Liver (tissue), 9 donors: Measurements from ENCODE around the gene PLA1A. TPM values are rescaled to one million over a fixed set of nuclear protein-coding genes. Genes with fewer than 3 reads are reported as not detected.

Experiments used
- DNase-seq: peaks from one replicate; pipeline ENCODE4 v3.0.0-alpha.2; 2017; ENCODE audit warnings: low spot score
- H3K27ac ChIP-seq, 2 donors: one replicate each; pipeline ENCODE4 v1.7.0; 2013; ENCODE audit warnings: inconsistent platforms in 2 of 2, low read length in 2 of 2, control low read depth in 1 of 2, low read depth in 1 of 2, mild to moderate bottlenecking in 1 of 2
- H3K27me3 ChIP-seq, 4 donors: one replicate each; pipeline versions ENCODE4 v1.6.1 to v1.7.0; 2013; ENCODE audit warnings: low read length in 3 of 4, inconsistent platforms in 1 of 4, mild to moderate bottlenecking in 1 of 4, moderate library complexity in 1 of 4; ENCODE audit not compliant: control insufficient read depth in 4 of 4, insufficient read depth in 4 of 4
- H3K36me3 ChIP-seq, 4 donors: one replicate each; pipeline versions ENCODE4 v1.6.1 to v1.7.0; 2013; ENCODE audit warnings: low read length in 3 of 4, mild to moderate bottlenecking in 3 of 4, low read depth in 1 of 4, moderate library complexity in 1 of 4; ENCODE audit not compliant: control insufficient read depth in 4 of 4, insufficient read depth in 3 of 4
- H3K4me1 ChIP-seq, 4 donors: one replicate each; pipeline versions ENCODE4 v1.6.1 to v1.7.0; 2013; ENCODE audit warnings: low read length in 3 of 4, mild to moderate bottlenecking in 3 of 4, moderate library complexity in 1 of 4; ENCODE audit not compliant: control insufficient read depth in 4 of 4, insufficient read depth in 4 of 4
- H3K4me3 ChIP-seq, 3 donors: one replicate each; pipeline versions ENCODE4 v1.6.1 to v1.7.0; 2013; ENCODE audit warnings: low read length in 3 of 3, control low read depth in 1 of 3, low read depth in 1 of 3, mild to moderate bottlenecking in 1 of 3
- H3K9ac ChIP-seq, 2 donors: one replicate each; pipeline ENCODE4 v1.7.0; 2013; ENCODE audit warnings: low read length in 2 of 2, mild to moderate bottlenecking in 2 of 2, moderate library complexity in 2 of 2, control low read depth in 1 of 2, low read depth in 1 of 2
- H3K9me3 ChIP-seq, 4 donors: one replicate each; pipeline versions ENCODE4 v1.6.1 to v1.7.0; 2013; ENCODE audit warnings: low read length in 3 of 4; ENCODE audit not compliant: control insufficient read depth in 4 of 4
- EGR1 ChIP-seq, 2 donors: IDR thresholded peaks; 2 replicates each; pipeline ENCODE4 v1.6.1; 2016 to 2018; ENCODE audit warnings: antibody characterized with exemption in 2 of 2, low read depth in 2 of 2
- FOXA1 ChIP-seq: IDR thresholded peaks from 2 replicates; pipeline ENCODE4 v1.6.1; 2016; ENCODE audit warnings: antibody characterized with exemption
- FOXA2 ChIP-seq: IDR thresholded peaks from 2 replicates; pipeline ENCODE4 v1.6.1; 2016; ENCODE audit warnings: antibody characterized with exemption
- GABPA ChIP-seq, 2 donors: IDR thresholded peaks in 1 of 2; conservative IDR thresholded peaks in 1 of 2; 2 replicates each; pipeline ENCODE4 v1.6.1; 2016; ENCODE audit warnings: antibody characterized with exemption in 2 of 2, mild to moderate bottlenecking in 1 of 2, moderate library complexity in 1 of 2
- HNF4A ChIP-seq, 2 donors: conservative IDR thresholded peaks; 2 replicates each; pipeline ENCODE4 v1.6.1; 2016; ENCODE audit warnings: antibody characterized with exemption in 2 of 2, mild to moderate bottlenecking in 2 of 2
- HNF4G ChIP-seq: IDR thresholded peaks from 2 replicates; pipeline ENCODE4 v1.6.1; 2016; ENCODE audit warnings: antibody characterized with exemption
- JUND ChIP-seq, 2 donors: IDR thresholded peaks; 2 replicates each; pipeline ENCODE4 v1.6.1; 2016; ENCODE audit warnings: antibody characterized with exemption in 2 of 2
- NR2F2 ChIP-seq: IDR thresholded peaks from 2 replicates; pipeline ENCODE4 v1.6.1; 2016; ENCODE audit warnings: antibody characterized with exemption
- RAD21 ChIP-seq, 2 donors: IDR thresholded peaks; 2 replicates each; pipeline ENCODE4 v1.6.1; 2016; ENCODE audit warnings: antibody characterized with exemption in 2 of 2, mild to moderate bottlenecking in 2 of 2
- RXRA ChIP-seq, 2 donors: IDR thresholded peaks; 2 replicates each; pipeline ENCODE4 v1.6.1; 2017 to 2018; ENCODE audit warnings: antibody characterized with exemption in 2 of 2, mild to moderate bottlenecking in 1 of 2
- SP1 ChIP-seq: IDR thresholded peaks from 2 replicates; pipeline ENCODE4 v1.6.1; 2018; ENCODE audit warnings: antibody characterized with exemption, mild to moderate bottlenecking
- TAF1 ChIP-seq: conservative IDR thresholded peaks from 2 replicates; pipeline ENCODE4 v1.6.1; 2016; ENCODE audit warnings: antibody characterized with exemption, mild to moderate bottlenecking
- YY1 ChIP-seq: IDR thresholded peaks from 2 replicates; pipeline ENCODE4 v1.6.1; 2016; ENCODE audit warnings: antibody characterized with exemption, mild to moderate bottlenecking
- WGBS: extraction: QIAGEN DNeasy Blood & Tissue Kit; methylation state at CpG from one replicate; pipeline ENCODE4 v1.1.7; 2013; 5-methylcytosine and 5-hydroxymethylcytosine counted together
- polyA plus RNA-seq, 2 donors: library from polyadenylated mRNA; stranded (reverse) in 1 of 2; unstranded in 1 of 2; fragments of 200-250 nt in 1 of 2; fragments of >200 nt in 1 of 2; fragmentation: Nextera tagmentation in 1 of 2; extraction: Ambion mirVana in 1 of 2; gene quantifications; one replicate each; pipeline versions ENCODE4 v1.2.1 to v1.2.3, GENCODE V29; 2013 to 2015
- total RNA-seq, 2 donors: library from RNA; depleted of rRNA; stranded (reverse); fragments of >200 nt; gene quantifications; one replicate each; pipeline ENCODE4 v1.2.3, GENCODE V29; 2014
- TF ChIP-seq, protein P1 (sequence below): IDR thresholded peaks from 2 replicates; pipeline ENCODE4 v1.6.1; 2016; ENCODE audit warnings: antibody characterized with exemption
- TF ChIP-seq, protein P2 (sequence below): IDR thresholded peaks from 2 replicates; pipeline ENCODE4 v1.6.1; 2016; ENCODE audit warnings: antibody characterized with exemption, mild to moderate bottlenecking
- TF ChIP-seq, protein P3 (sequence below): fragments of 150-350 bp; IDR thresholded peaks from 2 replicates; pipeline ENCODE4 v1.5.1; 2017; ENCODE audit warnings: improper control_type of control experiment, low read depth, low read length; ENCODE audit not compliant: missing input control
- TF ChIP-seq, protein P4 (sequence below): IDR thresholded peaks from 2 replicates; pipeline ENCODE4 v1.6.1; 2016; ENCODE audit warnings: antibody characterized with exemption
- TF ChIP-seq, protein P5 (sequence below): IDR thresholded peaks from 2 replicates; pipeline ENCODE4 v1.6.1; 2016; ENCODE audit warnings: antibody characterized with exemption
- donor health status: healthy.
- donor health status: healthy.
- donor health status: healthy.
- donor health status: healthy.
- donor health status: healthy.

PLA1A gene
- total and polyA plus RNA-seq, 4 donors: 6.0 to 63.9 (median 33.0) TPM

DNA sequence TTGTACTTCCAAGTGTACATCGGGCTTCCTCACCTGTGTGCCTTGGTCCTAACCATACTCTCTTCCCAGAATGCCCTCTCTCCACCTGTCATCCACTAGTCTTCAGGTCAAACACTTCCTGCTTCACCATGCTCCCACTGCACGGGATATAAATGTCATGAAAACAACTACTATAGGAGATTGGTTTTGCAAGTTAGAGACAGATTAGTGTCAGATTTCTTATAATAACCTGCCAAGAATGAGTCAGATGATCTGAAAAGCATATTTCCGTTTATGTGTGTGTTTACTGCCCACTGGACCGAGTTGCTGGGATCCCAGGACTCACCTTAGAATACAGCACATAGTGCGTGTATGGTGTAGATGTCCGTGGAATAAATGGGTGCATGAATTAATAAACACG lies 21.4 kb downstream of the PLA1A start:
- H3K9ac ChIP-seq: no peak overlapping the region
- no peak for DNase-seq
- H3K9me3 ChIP-seq: no peaks in the 10 kb centered on the region
- TF ChIP-seq, protein P1, sequence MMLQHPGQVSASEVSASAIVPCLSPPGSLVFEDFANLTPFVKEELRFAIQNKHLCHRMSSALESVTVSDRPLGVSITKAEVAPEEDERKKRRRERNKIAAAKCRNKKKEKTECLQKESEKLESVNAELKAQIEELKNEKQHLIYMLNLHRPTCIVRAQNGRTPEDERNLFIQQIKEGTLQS: no peak
- TF ChIP-seq SP1 (no peak), JUND (IDR thresholded peaks at IDR 0.05) (no peak), HNF4A (conservative IDR thresholded peaks at IDR 0.05) (no peak), HNF4G (no peak), FOXA1 (no peak), RXRA (IDR thresholded peaks at IDR 0.05) (no peak), RAD21 (IDR thresholded peaks at IDR 0.05) (no peak), EGR1 (IDR thresholded peaks at IDR 0.05; ENCODE audit: low read depth in 2 of 2) (no peak), FOXA2 (no peak), GABPA (IDR thresholded peaks at IDR 0.05 in 1 of 2, conservative IDR thresholded peaks at IDR 0.05 in 1 of 2) (no peak), NR2F2 (no peak), TAF1 (no peak), YY1 (no peak)
- TF ChIP-seq, protein P2, sequence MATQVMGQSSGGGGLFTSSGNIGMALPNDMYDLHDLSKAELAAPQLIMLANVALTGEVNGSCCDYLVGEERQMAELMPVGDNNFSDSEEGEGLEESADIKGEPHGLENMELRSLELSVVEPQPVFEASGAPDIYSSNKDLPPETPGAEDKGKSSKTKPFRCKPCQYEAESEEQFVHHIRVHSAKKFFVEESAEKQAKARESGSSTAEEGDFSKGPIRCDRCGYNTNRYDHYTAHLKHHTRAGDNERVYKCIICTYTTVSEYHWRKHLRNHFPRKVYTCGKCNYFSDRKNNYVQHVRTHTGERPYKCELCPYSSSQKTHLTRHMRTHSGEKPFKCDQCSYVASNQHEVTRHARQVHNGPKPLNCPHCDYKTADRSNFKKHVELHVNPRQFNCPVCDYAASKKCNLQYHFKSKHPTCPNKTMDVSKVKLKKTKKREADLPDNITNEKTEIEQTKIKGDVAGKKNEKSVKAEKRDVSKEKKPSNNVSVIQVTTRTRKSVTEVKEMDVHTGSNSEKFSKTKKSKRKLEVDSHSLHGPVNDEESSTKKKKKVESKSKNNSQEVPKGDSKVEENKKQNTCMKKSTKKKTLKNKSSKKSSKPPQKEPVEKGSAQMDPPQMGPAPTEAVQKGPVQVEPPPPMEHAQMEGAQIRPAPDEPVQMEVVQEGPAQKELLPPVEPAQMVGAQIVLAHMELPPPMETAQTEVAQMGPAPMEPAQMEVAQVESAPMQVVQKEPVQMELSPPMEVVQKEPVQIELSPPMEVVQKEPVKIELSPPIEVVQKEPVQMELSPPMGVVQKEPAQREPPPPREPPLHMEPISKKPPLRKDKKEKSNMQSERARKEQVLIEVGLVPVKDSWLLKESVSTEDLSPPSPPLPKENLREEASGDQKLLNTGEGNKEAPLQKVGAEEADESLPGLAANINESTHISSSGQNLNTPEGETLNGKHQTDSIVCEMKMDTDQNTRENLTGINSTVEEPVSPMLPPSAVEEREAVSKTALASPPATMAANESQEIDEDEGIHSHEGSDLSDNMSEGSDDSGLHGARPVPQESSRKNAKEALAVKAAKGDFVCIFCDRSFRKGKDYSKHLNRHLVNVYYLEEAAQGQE: no peak
- TF ChIP-seq, protein P3, sequence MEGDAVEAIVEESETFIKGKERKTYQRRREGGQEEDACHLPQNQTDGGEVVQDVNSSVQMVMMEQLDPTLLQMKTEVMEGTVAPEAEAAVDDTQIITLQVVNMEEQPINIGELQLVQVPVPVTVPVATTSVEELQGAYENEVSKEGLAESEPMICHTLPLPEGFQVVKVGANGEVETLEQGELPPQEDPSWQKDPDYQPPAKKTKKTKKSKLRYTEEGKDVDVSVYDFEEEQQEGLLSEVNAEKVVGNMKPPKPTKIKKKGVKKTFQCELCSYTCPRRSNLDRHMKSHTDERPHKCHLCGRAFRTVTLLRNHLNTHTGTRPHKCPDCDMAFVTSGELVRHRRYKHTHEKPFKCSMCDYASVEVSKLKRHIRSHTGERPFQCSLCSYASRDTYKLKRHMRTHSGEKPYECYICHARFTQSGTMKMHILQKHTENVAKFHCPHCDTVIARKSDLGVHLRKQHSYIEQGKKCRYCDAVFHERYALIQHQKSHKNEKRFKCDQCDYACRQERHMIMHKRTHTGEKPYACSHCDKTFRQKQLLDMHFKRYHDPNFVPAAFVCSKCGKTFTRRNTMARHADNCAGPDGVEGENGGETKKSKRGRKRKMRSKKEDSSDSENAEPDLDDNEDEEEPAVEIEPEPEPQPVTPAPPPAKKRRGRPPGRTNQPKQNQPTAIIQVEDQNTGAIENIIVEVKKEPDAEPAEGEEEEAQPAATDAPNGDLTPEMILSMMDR: no peak
- TF ChIP-seq, protein P4, sequence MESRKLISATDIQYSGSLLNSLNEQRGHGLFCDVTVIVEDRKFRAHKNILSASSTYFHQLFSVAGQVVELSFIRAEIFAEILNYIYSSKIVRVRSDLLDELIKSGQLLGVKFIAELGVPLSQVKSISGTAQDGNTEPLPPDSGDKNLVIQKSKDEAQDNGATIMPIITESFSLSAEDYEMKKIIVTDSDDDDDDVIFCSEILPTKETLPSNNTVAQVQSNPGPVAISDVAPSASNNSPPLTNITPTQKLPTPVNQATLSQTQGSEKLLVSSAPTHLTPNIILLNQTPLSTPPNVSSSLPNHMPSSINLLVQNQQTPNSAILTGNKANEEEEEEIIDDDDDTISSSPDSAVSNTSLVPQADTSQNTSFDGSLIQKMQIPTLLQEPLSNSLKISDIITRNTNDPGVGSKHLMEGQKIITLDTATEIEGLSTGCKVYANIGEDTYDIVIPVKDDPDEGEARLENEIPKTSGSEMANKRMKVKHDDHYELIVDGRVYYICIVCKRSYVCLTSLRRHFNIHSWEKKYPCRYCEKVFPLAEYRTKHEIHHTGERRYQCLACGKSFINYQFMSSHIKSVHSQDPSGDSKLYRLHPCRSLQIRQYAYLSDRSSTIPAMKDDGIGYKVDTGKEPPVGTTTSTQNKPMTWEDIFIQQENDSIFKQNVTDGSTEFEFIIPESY: no peak
- TF ChIP-seq, protein P5, sequence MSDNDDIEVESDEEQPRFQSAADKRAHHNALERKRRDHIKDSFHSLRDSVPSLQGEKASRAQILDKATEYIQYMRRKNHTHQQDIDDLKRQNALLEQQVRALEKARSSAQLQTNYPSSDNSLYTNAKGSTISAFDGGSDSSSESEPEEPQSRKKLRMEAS: no peak
- H3K27me3 ChIP-seq: no peaks in the 10 kb centered on the region
- WGBS: 86% methylated on average over 7 of the region's 7 CpGs
- no peak overlapping the region for H3K27ac ChIP-seq
- no peak overlapping the region for H3K4me3 ChIP-seq
- no peaks in the 10 kb centered on the region for H3K4me1 ChIP-seq
- peaks cover 0 to 43% (median 20%) of the 10 kb centered on the region in 4 donors for H3K36me3 ChIP-seq
